ENCODE data around the gene DSCAML1. TPM values are rescaled to one million over a fixed set of nuclear protein-coding genes. Genes with fewer than 3 reads are reported as not detected.

Gene DSCAML1
- total and polyA plus RNA-seq, 9 of the 15 experiments (the other 6 are each of a cell fraction or from before 2014, with no cell fraction given) = not detected

- TF ChIP-seq ZNF146 (CRISPR knock-in tag; IDR thresholded peaks at IDR 0.05; ENCODE audit: unreplicated experiment) = no peak
- TF ChIP-seq FUS (optimal IDR thresholded peaks at IDR 0.05; ENCODE audit: low read depth, low read length) = no peak
- TF ChIP-seq ELK3 (CRISPR knock-in tag; IDR thresholded peaks at IDR 0.05) = no peak
- TF ChIP-seq DPF2 (IDR thresholded peaks at IDR 0.05) = no peak
- TF ChIP-seq MCM2 (IDR thresholded peaks at IDR 0.05; ENCODE audit: low read depth) = no peak
- no peak for TF ChIP-seq SRF (CRISPR knock-in tag; IDR thresholded peaks at IDR 0.05)
- TF ChIP-seq MBD2 (IDR thresholded peaks at IDR 0.05; ENCODE audit: borderline replicate concordance, low read depth) = no peak
- TF ChIP-seq SETDB1 (IDR thresholded peaks at IDR 0.05; ENCODE audit: low read length) = no peak
Measured at GRCh38 chr11:117411736-117412135, 385.3 kb downstream of the DSCAML1 start (continued).

DNA sequence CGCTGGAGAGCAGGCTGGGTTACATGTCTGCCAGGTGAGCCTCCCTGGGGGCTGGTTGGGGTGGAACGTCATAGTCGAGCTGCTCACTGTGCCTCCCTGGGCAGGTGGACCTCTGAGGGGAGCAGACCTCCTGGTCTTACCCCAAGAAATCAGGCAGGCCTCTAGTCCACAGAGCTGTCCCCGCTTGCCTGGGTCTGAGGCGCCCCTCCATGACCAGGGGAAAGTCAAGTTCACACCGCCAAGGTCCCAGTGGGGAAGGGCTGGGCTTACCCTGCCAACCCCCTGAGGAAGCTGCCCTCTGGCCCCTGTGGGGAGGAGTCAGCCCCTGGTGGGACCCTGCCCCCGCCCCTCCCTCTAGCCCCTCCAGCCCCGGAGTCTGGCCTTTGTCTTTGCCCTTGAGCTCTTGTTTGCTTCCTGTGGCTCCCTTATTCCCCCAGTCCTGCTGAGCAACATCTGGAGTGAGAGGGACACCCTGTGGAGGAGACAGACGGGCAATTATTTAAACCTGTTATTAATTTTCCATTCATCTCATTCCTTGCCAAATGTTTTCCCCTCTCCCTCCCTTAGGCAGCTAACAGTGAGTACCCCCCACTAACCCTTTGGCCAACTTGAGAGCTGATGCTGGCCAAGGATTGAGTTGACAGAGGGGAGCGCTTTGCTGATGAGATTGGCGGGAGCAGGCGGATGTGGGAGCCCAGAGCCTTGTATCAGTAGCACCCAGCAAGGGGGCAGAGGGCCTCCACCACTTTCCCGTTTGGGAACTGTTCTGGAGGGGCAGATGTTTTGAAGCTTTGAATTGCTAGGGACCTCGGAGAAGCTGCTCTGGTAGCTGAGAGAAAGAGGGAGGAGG is 385.9 kb downstream of the DSCAML1 start:
- Histone ChIP-seq H3K9me3 (replicated peaks; ENCODE audit: control insufficient read depth, insufficient read depth, low read depth, low read length) (peaks cover 2% of the 10 kb centered on the region; the same call in 1 of the 2 replicates), H3K27ac (ENCODE audit: extremely low read depth, low read depth, low read length) (no peak overlapping the region), H3K4me3 (no peak overlapping the region), H2AFZ (ENCODE audit: low read depth, low read length) (no peak overlapping the region), H3K9ac (ENCODE audit: insufficient read depth in 1 of 2, low read depth in 2 of 2, low read length in 2 of 2) (peak overlapping the region in 1 of 2 experiments; percentile 12; a peak in 1 of 4 replicates), H3K4me2 (ENCODE audit: insufficient read depth, low read length) (no peak overlapping the region), H3K4me1 (replicated peaks in 1 of 2; ENCODE audit: control insufficient read depth in 2 of 2, insufficient read depth in 2 of 2, low read length in 2 of 2) (peaks cover 0 to 8% of the 10 kb centered on the region in 2 experiments; a peak in 1 of 5 replicates), H3K36me3 (ENCODE audit: control insufficient read depth, insufficient read depth, low read length) (no peaks in the 10 kb centered on the region), H4K20me1 (replicated peaks; ENCODE audit: control insufficient read depth, insufficient read depth, low read length) (no peaks in the 10 kb centered on the region), H3K79me2 (ENCODE audit: control insufficient read depth, insufficient read depth, low read length) (no peaks in the 10 kb centered on the region), H3K9me1 (ENCODE audit: control insufficient read depth, insufficient read depth, low read length) (no peaks in the 10 kb centered on the region), H3K27me3 (ENCODE audit: control insufficient read depth in 2 of 2, insufficient read depth in 2 of 2, low read length in 2 of 2) (peaks cover 7 to 36% of the 10 kb centered on the region in 2 experiments; a peak in 4 of 5 replicates)
- intact Hi-C loops (cut with micrococcal nuclease) = no loop called here
- DNase-seq (ENCODE audit: extremely low read depth in 1 of 4, low spot score in 3 of 4) (no peak), FAIRE-seq (no peak), ATAC-seq (peak; percentile 37; the same call in 1 of the 3 replicates)
- BruUV-seq (replicated peaks) = no TSS peak
- CTCF ChIA-PET (ENCODE audit: low intra/inter-chr PET ratio) = no interaction called here
- in situ Hi-C loops (cut with MboI) = no loop called here
- POLR2A ChIA-PET = interaction anchor here (0.6 to 1.1 kb wide), 3 partner anchors 11 to 329 kb away, joined by 3 read pairs; no protein-coding TSS in a partner anchor
- 42% methylated on average over 13 of the region's 14 CpGs for WGBS (ENCODE audit: insufficient coverage, low coverage, missing lambda C conversion rate)
- TF ChIP-seq FOXK1 (CRISPR knock-in tag; IDR thresholded peaks at IDR 0.05; ENCODE audit: borderline replicate concordance) (no peak), BRD4 (IDR thresholded peaks at IDR 0.05) (no peak), PTBP1 (IDR thresholded peaks at IDR 0.05; ENCODE audit: low read depth, low read length) (no peak), ELK3 (CRISPR knock-in tag; IDR thresholded peaks at IDR 0.05) (no peak), LARP7 (IDR thresholded peaks at IDR 0.05) (no peak), HDAC2 (IDR thresholded peaks at IDR 0.05) (no peak), MLLT1 (IDR thresholded peaks at IDR 0.05) (no peak), NFRKB (IDR thresholded peaks at IDR 0.05; ENCODE audit: low read depth) (no peak), ARNT (IDR thresholded peaks at IDR 0.05) (no peak)

All from K562 (cell line).